GM18511 (cell line): ENCODE measurements around the gene C19orf25.

Source experiments
- ATAC-seq: cut with Tn5 transposase; IDR thresholded peaks from one replicate; pipeline ENCODE4 v1.9.1; 2021; ENCODE audit warnings: mild to moderate bottlenecking, moderate library complexity; ENCODE audit not compliant: unreplicated experiment

The C19orf25 gene

DNA sequence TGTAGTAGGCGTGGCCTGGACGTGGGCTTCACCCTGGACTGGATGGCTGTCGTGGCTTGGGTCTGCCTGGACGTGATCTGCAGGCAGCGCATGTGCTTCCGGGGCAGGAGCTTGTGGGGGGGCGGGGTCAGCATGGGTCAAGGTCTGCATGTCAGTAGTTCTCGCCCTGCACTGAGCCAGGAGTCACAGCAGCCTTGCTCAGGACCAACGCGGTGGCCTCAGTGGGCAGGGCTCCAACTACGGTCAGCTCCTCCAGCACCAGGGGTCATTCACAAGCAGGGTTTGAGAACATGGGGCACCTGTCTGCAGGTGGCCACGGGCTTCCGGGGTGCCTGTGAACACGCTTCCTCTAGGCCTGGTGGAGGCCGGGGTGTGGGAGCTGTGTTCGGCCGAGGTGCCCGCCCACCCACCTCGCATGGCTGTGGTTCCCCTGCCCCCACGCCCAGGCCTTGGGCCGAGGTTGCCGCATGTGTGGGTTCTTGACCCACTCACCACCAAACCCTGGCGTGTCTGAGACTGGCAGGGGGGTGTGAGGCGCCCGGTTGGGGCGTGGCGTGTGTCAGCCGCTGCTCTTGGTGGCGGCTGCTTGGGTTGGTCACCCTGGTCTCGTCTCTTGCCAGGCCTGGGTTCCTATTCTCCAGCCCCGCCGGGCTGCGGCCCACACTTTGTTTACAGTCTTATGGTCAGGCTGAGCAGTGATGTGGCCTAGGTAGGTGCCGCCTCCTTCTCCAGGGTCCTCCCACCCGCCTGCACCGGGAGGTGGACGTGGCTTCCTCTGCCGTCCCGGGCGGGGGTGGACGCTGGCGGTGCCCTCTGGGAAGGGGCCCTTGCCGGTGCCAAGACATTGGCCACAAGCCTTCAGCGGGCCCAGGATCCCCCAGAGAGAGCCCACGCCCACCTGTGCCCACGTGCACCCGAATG lies 45.6 kb downstream of the C19orf25 start:
- ATAC-seq = no peak

GRCh38 chr19:1432507-1432887 lies 46.5 kb downstream of the C19orf25 start:
- ATAC-seq = no peak

GRCh38 chr19:1431759-1432506 lies 47.1 kb downstream of the C19orf25 start:
- no peak for ATAC-seq

- ATAC-seq = no peak
Observed at GRCh38 chr19:1430246-1430645, 48.8 kb downstream of the C19orf25 start.

- ATAC-seq = no peak
Observed at GRCh38 chr19:1429750-1430149, 49.3 kb downstream of the C19orf25 start.

- ATAC-seq = no peak
Observed at GRCh38 chr19:1428738-1429391, 50.1 kb downstream of the C19orf25 start.

GRCh38 chr19:1427221-1427920 lies 51.6 kb downstream of the C19orf25 start:
- no peak for ATAC-seq

DNA sequence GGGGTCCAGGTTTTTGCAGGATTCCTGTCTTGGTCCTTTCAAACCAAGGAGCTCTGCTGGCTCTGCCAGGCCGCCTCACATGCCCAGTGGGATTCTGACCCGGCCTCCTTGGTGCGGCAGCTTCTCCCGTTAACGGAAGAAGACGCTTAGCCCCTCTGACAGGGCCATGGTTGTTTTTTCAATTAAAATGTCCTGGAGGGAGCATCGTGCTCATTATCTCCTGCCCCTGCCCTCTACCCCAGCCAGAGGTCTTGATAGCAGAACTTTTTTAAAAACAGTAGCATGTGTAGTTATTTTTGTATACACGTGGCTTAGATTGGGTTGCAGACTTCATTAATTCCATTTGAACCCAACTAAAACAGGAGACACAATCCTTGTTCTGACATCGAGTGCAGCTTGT lies 52.3 kb downstream of the C19orf25 start:
- no peak for ATAC-seq

DNA sequence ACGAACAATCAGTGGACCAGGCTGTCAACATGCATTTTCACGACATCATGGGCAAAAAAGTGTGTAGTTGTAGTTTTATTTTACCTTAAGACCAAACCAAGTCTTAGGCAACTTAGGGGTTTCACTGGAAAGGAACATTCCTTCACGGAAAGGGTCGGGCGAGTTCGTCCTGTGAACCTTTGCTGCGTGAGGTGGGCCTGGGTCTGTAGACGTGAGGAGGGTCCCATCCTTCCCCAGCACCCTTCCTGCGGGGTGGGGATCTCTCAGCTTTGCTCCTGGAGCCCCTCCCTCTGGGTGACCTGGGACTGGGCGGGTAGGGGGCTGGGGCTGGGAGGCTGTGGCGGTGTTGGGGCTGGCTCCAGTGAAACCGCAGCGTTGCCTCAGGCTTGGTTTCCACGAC lies 53.1 kb downstream of the C19orf25 start:
- no peak for ATAC-seq

- ATAC-seq = no peak
Observed at GRCh38 chr19:1425102-1425837, 53.7 kb downstream of the C19orf25 start.

DNA sequence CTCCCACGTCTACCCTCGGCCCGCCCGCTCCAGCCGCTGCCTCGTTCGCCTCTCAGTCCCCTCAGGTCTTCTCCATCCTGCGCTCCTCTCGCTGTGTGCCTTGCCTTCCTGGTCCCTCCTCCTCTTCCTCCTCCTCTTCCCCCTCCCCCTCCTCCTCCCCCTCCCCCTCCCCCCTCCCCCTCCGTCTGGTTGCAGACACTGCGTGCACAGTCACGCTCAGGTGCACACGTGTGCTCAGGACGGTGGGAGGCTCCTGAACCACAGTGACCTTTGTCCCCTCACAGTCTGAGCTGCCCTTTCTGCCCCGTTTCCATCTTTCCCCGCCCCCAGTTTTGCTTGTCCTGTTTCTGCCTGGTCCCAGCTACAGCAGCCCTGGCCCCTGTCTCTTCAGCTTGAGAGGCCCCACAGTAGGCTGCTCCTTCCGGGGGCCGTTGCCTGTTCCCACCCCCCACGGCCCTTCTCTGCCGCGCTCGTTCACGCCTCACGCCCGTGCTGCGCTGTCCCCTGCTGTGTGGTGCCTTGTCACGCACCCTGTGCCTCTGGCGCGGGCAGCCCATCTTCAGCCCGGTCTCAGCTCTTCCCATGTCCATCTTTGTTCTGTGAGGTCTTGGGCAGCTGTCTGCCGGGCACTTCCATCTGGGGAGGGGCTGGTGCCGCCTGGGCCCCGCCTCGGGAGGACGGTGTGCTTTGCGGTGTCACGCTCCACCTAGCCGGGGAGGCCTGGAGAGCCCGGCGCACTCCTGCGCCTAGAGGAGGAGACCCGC lies 54.6 kb downstream of the C19orf25 start:
- no peak for ATAC-seq

DNA sequence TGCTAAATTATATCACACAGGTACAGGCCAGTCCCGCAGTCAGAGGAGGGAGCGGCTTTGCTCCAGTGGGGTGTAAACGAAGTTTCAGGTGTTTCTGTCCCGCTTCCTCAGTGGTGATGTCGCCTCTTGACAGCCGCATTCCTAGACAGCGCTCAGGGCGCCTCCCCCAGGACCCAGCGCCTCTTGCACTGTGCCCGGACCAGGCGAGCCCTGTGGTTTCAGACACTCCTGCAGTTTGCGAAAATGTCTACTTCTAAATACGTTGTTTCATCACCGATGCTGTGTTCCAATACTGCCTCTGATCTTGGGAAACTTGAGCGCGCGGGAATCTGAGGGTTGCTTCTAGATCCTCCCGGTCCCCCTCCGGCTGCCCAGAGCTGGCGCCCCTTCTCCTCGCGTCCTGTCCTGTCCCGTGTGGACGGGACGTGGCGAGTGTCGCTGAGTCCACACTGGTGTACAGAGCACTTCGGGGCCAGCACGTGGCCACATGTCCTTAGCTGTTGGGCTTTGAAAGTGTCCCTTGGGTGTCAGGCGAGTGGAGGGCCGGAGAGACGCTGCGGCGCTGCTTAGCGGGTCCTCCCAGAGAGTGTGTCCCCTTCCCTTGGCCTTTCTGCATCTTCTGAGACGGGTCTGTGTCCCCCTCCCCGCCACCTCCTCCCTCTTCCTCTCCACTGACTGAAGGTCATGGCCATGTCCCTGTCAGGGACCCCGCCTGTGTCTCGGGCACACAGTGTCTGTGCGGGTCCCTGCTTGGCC lies 55.4 kb downstream of the C19orf25 start:
- no peak for ATAC-seq
